Activated CD4-positive, CD25-positive, alpha-beta regulatory T cell treated with anti-CD3 and anti-CD28 coated beads, Interleukin-2, amount 50 U/mL, for 24 hours (primary cell): ENCODE results near the gene MICA.
"Not testable (repeated sequence)": the region's sequence is repeated elsewhere in the genome, so short reads cannot be mapped to it uniquely, and the experiment has no call there.

Source experiments
- ATAC-seq, 2 donors: fragments of 150-1000 bp; cut with Tn5 transposase; one replicate each; pipeline ENCODE4 v1.10.0; 2021; ENCODE audit warnings: mild to moderate bottlenecking in 1 of 2, moderate library complexity in 1 of 2

MICA gene

DNA sequence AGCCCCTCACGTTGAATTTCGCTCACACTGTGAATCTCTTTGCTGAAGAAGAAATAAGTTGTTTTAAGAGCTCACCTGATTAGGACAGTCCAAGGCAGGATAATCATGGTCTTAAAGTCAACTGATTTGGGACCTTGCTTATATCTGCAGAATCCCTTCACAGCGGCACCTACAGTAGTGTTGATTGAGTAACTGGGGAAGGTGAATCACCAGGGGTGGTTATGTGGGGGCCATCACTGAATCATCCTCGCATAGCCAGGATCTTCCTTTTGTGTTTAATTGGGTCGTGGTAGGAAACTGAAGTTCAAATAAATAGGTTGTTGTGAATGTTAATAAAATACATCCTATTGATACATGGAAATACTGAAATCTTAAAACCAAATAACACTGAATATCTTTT lies 20.2 kb upstream of the MICA start:
- ATAC-seq, result peak in 1 of 2 donors; percentile 67

- no peak for ATAC-seq
Measured at GRCh38 chr6:31385041-31385440, 18.4 kb upstream of the MICA start.

GRCh38 chr6:31386099-31386498 lies 17.3 kb upstream of the MICA start:
- ATAC-seq, result no peak

GRCh38 chr6:31386977-31387376 lies 16.4 kb upstream of the MICA start:
- no peak for ATAC-seq

- ATAC-seq, result not testable (repeated sequence)
Measured at GRCh38 chr6:31388916-31389801, 14.2 kb upstream of the MICA start.

DNA sequence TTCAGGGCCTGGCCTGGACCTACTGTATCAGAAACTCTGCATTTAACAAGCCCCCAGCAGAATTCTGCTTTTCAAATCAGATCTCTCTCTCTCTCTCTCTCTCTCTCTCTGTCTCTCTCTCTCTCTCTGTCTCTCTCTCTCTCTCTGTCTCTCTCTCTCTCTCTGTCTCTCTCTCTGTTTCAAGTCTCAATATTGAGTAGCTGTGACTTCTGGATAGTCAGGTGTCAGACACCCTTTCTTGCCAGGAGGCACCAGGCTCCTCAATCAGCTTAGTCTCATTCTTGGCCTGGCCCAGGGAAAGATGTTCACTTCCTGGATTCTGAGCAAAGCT lies 13.6 kb upstream of the MICA start:
- not testable (repeated sequence) for ATAC-seq

GRCh38 chr6:31393932-31394331 lies 9.5 kb upstream of the MICA start:
- ATAC-seq, result no peak

- ATAC-seq, result no peak
Measured at GRCh38 chr6:31394381-31394780, 9.0 kb upstream of the MICA start.

DNA sequence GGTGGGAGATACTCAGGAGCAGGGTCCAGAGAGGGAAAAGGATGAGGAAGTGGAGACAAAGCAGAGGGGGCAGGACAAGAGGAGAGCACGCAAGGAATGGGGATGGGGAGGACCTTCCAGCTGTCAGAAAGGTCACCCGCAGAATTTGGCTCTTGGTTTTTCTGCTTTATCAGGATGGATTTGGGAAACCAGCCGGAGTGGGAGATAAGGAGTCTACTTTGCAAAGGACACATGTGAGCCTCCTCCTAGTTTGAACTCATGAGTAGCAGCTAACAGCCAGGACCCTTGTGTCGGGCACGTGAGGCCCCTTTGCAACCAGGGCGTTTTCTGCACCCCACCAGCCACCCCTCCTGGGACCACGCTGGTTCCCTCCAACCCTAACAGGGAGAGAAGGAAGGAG lies 7.6 kb upstream of the MICA start:
- ATAC-seq, result no peak

GRCh38 chr6:31396422-31397152 lies 6.8 kb upstream of the MICA start:
- peak; percentile 72 to 75 for ATAC-seq

GRCh38 chr6:31397153-31397499 lies 6.3 kb upstream of the MICA start:
- not testable (repeated sequence) for ATAC-seq

- no peak for ATAC-seq
Measured at GRCh38 chr6:31397901-31398525, 5.4 kb upstream of the MICA start.

DNA sequence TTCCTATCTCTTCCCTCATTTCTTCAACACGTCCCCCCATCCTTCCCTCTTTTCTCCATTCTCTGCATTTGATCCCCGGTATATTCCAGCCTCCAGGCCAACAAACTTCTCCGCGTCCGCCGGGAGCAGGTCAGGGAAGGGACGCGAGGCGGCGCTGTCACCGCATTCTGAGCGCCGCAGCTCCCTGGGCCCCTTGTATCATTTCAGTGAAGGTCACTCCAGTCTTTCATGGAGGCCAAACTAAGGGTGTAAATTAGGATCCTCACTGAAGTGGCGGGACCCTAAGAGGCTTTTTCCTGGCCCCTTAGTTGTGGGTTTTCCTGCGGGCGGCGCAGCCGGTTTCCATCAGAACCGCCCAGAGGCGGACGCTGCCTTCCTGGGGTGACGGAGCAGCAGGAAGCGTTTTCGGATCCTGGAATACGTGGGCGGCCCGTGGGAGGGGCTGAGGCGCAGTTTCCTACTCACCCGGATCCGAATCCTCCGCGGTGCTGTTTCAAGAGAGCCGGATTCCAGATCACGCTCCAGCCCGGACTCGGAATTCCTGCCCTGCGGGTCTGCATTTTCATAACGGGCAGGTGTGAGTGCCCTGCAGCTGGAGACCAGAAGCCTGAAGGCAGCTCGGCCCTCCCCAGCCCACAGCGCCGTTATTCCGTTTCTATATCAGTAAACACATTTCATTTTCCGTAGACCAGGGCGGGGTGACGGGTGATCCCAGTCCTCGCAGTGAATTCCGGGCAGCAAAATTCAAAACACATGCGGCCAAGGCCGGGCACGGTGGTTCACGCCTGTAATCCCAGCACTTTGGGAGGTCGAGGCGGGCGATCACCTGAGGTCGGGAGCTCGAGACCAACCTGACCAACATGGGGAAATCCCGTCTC lies 3.6 kb upstream of the MICA start:
- ATAC-seq, result peak; percentile 9 to 19

DNA sequence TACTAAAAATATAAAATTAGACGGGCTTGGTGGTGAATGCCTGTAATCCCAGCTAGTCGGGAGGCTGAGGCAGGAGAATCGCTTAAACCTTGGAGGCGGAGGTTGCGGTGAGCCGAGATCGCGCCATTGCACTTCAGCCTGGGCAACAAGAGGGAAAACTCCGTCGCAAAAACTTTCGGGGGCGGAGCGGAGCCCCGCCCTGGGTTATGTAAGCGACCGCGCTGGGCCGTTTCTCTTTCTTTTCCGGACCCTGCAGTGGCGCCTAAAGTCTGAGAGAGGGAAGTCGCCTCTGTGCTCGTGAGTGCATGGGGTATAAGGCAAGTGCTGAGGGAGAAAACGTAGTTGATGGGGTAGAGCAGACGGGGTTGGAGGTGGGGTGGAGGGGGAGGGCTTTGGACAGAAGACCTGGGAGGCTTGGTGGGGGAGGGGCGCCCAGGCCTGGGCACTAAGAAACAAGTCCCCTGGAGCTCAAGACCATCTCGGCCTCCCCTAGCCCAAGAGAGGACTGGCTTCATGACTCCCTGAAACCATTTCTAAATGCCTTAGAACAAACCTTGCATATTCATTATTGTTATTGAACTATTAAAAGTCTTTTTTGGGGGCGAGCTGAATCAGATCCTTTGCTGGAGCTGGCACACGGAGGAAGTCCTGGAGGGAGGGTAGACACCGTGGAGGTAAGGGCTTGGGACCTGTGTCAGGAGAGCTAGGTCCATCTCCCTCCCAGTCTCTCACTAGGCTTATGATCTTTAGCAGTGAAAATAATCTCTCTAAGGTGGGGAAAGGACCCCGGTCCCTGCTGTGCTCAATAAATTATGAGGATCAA lies 2.7 kb upstream of the MICA start:
- ATAC-seq, result peak; percentile 50 to 63

- ATAC-seq, result no peak
Measured at GRCh38 chr6:31401403-31401802, 2.0 kb upstream of the MICA start.

DNA sequence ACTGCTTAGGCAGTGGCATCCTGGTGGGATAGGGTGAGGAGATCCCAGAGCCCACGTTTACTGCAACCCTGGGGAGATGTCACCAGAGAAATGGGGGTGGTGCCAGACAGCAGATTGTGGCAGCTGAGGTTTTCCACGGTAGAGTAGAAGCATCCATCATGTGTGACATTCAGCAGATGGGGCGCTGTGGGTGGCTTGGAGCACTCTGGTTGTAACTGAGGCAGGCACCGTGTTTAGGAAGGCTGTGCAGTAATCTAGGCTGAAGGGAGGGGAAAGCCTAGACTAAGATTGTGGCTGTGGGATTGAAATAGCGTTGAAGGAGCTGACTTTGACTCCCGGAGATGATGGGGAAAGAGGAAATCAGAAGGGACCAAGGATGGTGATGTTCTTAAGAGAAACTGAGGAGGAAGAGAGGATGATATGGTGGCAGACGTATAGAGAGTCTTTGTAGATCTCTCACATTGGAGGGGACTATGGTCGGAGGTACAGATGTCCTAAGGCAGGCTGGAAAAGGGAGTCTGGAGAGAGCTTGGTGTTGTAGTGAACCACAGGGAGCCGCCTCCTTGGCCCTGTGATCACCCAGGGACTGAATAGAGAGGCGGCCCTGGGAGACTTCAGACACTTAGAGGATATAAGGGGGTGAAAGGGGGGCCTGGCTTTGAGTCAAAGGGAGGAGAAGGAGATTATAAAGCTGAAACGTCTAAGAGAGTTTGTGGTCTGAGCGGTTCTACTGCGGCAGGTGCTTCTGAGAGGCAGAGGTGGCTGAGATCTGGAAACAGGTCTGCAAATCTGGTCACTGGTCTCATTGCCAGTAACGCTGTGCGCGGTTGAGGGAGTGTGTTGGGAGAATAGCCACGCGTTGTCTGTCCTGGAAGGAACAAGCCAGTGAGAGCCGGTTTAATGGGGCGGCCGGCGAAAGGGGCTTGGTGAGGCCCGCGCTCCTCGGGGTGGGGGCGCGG lies 792 bp upstream of the MICA start:
- peak; percentile 14 to 19 for ATAC-seq

- ATAC-seq, result not testable (repeated sequence)
Measured at GRCh38 chr6:31404061-31404364, 618 bp downstream of the MICA start.

- no peak for ATAC-seq
Measured at GRCh38 chr6:31405996-31406395, 2.6 kb downstream of the MICA start.

DNA sequence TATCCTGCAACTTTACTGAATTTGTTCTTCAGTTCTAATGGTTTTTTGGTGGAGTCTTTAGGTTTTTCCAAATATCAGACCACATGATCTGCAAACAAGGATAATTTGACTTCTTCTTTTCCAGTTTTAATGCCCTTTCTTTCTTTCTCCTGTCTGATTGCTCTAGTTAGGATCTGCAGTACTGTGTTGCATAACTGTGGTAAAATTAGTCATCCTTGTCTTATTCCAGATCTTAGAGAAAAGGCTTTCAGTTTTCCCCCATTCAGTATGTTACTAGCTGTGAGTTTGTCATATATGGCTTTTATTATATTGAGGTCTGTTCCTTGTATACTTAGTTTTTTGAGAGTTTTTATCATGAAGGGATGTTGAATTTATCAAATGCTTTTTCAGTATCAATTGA lies 4.3 kb downstream of the MICA start:
- peak in 1 of 2 donors; percentile 39 for ATAC-seq

DNA sequence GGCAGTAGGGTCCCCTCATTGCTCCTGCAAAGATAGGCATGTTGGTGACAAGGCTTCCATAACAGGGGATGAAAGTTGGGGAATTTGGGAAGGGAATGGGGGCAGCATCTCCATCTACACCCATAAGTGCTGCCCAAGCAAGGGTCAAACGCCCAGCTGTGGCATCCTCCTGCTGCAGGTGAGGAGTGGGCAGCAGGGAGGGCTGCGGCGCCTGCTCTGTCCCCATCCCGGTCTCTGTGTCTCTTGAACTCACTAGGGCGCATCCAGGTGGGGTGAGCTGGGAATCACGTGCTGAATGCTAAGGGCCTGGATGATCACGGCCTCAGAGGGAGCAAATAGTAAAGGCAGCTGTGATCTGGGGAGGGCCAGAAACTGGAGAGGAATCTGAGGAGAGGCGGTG lies 9.1 kb downstream of the MICA start:
- ATAC-seq, result no peak
